Nephron progenitor cell (in vitro differentiated cells): ENCODE data around the gene GSKIP.

Experiments
- DNase-seq: peaks from one replicate; pipeline ENCODE4 v3.0.0; 2021
- H3K27ac Mint-ChIP-seq: 2 replicates; pipeline ENCODE4 v1.8.0; 2021; ENCODE audit warnings: mild to moderate bottlenecking, moderate library complexity, mixed read lengths
- H3K27me3 Mint-ChIP-seq: 2 replicates; pipeline ENCODE4 v1.8.0; 2021; ENCODE audit warnings: mild to moderate bottlenecking, low read depth, mixed read lengths; ENCODE audit not compliant: poor library complexity
- H3K36me3 Mint-ChIP-seq: 2 replicates; pipeline ENCODE4 v1.8.0; 2021; ENCODE audit warnings: low read depth, mixed read lengths
- H3K4me1 Mint-ChIP-seq: 2 replicates; pipeline ENCODE4 v1.8.0; 2021; ENCODE audit warnings: mixed read lengths
- H3K4me3 Mint-ChIP-seq: 2 replicates; pipeline ENCODE4 v1.8.0; 2021; ENCODE audit warnings: mild to moderate bottlenecking, moderate library complexity, mixed read lengths
- H3K9me3 Mint-ChIP-seq: 2 replicates; pipeline ENCODE4 v1.8.0; 2021; ENCODE audit warnings: mild to moderate bottlenecking, moderate library complexity, mixed read lengths
- TF ChIP-seq, protein P1 (sequence below): fragments of 200-600 bp; sonication (generic); IDR thresholded peaks from 2 replicates; pipeline ENCODE4 v1.5.0; 2021; ENCODE audit warnings: antibody characterized with exemption

GSKIP gene

DNA sequence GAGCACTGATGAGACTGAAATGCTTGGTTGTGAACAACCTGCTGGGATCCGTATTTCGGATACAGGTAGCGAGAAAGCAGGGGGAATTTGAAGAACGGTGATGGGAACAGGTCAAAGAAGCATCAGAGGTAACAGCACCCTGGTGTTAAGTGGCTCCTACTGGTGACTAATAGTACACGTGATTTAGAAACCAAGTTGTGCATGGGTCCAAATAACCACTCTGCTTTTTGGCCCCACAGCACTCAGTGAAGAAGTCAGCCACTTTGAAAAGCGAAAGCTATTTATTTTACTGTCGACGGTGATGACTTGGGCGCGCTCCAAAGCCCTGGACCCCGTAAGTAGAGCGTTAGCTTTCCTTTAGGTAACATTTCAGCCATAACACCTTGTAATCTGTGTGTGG, 45.3 kb downstream of the GSKIP start:
- no peaks in the 10 kb centered on the region for H3K9me3 Mint-ChIP-seq

DNA sequence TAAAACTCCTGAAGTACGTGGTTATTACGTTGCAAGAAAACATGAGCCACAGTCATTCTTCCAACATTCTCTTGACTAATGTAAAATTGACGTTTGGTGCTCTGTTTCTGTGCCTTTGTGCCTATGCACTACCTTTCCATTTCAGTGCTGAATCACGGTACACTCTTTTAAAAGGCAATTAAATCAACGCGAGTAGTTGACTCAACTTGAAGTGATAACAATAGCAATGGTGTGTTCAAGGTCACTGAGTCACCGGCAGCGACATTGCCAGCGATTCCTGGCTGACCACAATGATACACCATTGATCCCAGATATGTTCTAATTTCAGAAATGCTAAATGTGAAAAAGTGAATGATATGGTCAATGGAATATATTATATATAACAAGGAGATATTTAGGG, 46.4 kb downstream of the GSKIP start:
- Mint-ChIP-seq H3K27ac (no peak overlapping the region), H3K27me3 (no peaks in the 10 kb centered on the region), H3K36me3 (no peaks in the 10 kb centered on the region), H3K4me3 (no peak overlapping the region), H3K4me1 (peaks cover 4% of the 10 kb centered on the region), H3K9me3 (no peaks in the 10 kb centered on the region)
- no peak for DNase-seq
- TF ChIP-seq, protein P1, sequence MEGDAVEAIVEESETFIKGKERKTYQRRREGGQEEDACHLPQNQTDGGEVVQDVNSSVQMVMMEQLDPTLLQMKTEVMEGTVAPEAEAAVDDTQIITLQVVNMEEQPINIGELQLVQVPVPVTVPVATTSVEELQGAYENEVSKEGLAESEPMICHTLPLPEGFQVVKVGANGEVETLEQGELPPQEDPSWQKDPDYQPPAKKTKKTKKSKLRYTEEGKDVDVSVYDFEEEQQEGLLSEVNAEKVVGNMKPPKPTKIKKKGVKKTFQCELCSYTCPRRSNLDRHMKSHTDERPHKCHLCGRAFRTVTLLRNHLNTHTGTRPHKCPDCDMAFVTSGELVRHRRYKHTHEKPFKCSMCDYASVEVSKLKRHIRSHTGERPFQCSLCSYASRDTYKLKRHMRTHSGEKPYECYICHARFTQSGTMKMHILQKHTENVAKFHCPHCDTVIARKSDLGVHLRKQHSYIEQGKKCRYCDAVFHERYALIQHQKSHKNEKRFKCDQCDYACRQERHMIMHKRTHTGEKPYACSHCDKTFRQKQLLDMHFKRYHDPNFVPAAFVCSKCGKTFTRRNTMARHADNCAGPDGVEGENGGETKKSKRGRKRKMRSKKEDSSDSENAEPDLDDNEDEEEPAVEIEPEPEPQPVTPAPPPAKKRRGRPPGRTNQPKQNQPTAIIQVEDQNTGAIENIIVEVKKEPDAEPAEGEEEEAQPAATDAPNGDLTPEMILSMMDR = no peak

More for the DNA sequence above, 45.3 kb downstream of the GSKIP start:
- peaks cover 4% of the 10 kb centered on the region for H3K4me1 Mint-ChIP-seq
- no peaks in the 10 kb centered on the region for H3K36me3 Mint-ChIP-seq
- TF ChIP-seq, protein P1 = no peak
- H3K4me3 Mint-ChIP-seq = no peak overlapping the region
- DNase-seq = no peak
- H3K27me3 Mint-ChIP-seq = no peaks in the 10 kb centered on the region
- no peak overlapping the region for H3K27ac Mint-ChIP-seq

DNA sequence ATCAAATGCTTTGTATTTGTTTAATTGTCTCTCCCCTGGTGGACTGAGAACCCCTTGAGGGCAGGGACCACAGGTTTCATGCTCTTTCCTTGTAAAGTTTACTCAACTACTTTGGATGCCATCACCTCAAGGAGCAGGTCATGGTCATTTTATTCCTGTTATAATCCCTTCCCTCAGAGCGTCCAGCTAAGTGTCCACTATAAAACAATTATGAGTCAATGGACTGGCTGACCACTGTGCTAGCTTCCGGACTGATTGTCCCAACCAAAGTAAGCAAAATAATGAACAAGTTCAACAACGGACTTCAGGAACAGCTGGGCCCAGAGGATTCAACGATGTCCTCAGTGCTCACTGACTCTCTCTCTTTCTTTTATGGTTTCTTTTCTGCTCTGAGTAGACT, 46.8 kb downstream of the GSKIP start:
- Mint-ChIP-seq H3K36me3 (no peaks in the 10 kb centered on the region), H3K4me3 (no peak overlapping the region)

DNA sequence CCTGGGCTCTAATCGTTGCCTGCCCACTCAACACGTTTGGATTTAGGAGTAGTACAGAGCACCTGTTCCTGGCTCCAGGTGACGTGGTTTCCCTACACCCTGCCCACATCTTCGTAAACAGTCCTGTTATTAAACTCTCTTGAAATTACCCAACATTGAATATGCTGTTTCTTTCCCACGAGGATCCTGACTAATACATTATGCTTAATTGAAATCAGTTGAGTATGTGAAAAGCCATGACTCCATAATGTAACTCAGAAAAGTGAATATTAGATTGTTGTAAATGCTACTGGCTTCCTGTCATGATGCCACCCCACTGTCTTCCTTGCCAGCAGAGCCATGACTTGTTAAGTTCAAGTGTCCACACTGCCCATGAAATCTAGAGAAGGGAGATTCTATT, 50.2 kb downstream of the GSKIP start:
- Mint-ChIP-seq H3K27me3 (no peaks in the 10 kb centered on the region), H3K9me3 (no peaks in the 10 kb centered on the region), H3K27ac (no peak overlapping the region), H3K4me3 (no peak overlapping the region), H3K36me3 (no peaks in the 10 kb centered on the region), H3K4me1 (peaks cover 1% of the 10 kb centered on the region)
- TF ChIP-seq, protein P1 = no peak
- no peak for DNase-seq

More for the DNA sequence above, 46.8 kb downstream of the GSKIP start:
- Mint-ChIP-seq H3K27ac (no peak overlapping the region), H3K9me3 (no peaks in the 10 kb centered on the region), H3K27me3 (no peaks in the 10 kb centered on the region), H3K4me1 (peaks cover 4% of the 10 kb centered on the region)
- no peak for DNase-seq
- TF ChIP-seq, protein P1 = no peak

DNA sequence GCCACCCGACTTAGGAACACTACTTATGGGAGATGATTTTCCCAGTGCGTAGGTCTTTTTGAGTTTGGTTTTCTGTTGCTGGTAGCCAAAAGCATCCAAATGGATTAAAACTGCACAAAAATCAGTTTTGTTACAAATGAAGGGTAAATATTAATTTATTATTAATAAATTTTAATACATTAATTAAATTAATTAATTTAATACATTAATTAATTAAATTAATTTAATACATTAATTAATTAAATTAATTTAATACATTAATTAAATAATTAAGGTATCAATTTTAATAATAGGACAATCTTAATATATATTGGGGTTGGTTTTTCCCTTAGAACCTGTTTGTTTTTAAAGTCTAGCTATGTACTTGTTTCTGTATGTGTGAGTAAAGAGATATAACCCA, 52.2 kb downstream of the GSKIP start:
- Mint-ChIP-seq H3K27ac (no peak overlapping the region), H3K9me3 (no peaks in the 10 kb centered on the region), H3K27me3 (no peaks in the 10 kb centered on the region), H3K36me3 (no peaks in the 10 kb centered on the region), H3K4me1 (no peaks in the 10 kb centered on the region), H3K4me3 (no peak overlapping the region)
- no peak for DNase-seq
- TF ChIP-seq, protein P1 = no peak

DNA sequence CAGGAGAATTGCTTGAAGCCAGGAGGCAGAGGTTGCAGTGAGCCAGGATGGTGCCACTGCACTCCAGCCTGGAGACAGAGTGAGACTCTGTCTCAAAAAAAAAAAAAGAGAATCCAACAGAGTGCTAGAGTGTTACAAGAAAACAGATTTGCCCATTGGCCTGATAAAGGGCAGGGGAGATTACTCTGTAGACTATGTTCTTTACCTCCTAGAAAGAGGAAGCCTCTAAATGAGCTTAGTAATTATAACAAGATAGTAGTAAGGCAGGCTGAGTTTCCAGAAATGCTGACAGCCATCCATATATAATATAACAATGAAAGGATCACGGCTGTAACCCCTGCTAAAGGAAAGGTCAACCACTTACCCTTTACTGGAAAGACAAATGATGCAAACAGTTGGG, 53.0 kb downstream of the GSKIP start:
- TF ChIP-seq, protein P1 = no peak
- Mint-ChIP-seq H3K27ac (no peak overlapping the region), H3K9me3 (no peaks in the 10 kb centered on the region), H3K4me3 (no peak overlapping the region), H3K4me1 (no peaks in the 10 kb centered on the region), H3K36me3 (no peaks in the 10 kb centered on the region), H3K27me3 (no peaks in the 10 kb centered on the region)
- no peak for DNase-seq
